ENCODE results near the gene ATRIP. TPM values are rescaled to one million over a fixed set of nuclear protein-coding genes. Genes with fewer than 3 reads are reported as not detected.

The ATRIP gene
- total RNA-seq, 3 donors from 2014 or later: 8.2 to 8.6 (median 8.2) TPM

DNA sequence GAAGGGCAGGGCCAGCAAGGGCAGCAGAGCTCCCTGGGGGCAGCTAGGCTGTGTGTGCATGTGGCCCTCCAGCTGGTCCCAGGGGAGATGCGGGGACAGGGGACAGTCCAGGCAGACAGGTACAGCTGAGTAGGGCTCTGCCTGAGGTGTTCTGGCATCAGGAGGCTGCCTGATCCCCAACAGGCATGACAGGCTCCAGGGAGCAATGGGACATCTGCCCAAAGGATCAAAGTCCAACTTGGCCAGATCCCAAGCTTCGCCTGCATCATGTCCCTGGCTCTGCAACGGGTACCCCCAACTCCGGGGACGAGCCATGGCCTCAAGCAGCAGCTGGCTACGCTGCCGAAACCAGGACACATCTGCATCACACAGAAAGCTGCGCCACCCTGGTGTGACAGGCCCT is 21.8 kb downstream of the ATRIP start:
- no peaks in the 10 kb centered on the region for H3K36me3 ChIP-seq

DNA sequence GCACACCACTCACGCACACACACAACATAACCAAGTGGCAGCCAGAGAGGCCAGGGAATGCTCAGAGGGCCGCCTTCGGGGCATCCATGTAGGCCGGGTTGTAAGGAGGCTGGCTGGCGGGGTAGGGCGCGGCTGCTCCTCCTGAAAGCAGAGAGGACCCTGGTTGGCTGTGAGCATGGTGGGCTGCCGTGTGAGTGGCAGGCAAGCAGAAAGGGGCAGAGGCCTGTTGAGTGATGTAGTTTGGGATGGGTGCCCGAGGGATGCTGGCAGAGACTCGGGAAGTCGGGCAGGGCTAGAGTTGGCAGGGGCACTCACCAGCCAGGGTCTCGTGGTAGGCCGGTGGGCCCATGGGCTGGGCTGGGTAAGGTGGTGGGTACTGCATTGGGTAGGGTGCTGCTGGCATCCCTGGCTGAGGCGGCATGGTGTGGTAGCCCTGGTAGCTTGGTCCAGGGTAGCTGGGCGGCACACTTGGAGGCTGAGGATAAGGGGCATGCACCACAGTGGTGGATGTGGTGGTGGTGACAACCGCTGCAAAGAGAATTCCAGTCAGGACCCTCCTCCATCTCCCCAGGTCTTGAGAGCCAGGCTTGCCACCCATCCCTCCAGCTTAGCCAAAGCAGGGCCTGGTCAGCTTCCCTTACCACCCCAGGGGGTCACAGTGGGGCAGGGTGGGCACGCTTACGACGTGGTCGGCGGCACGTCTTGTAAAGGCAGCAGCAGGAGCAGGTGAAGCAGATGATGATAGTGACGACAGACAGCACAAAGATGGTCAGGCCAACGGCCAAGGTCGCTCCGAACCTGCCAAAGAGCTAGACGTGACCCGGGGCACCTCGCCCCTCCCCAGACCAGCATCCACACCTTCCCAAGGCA is 22.7 kb downstream of the ATRIP start:
- no peak for DNase-seq (ENCODE audit: low spot score in 2 of 2)
- intact Hi-C loops (cut with DNase I; ENCODE audit: low total_unique reads): no loop called here
- TF ChIP-seq CTCF (IDR thresholded peaks at IDR 0.05) (no peak), POLR2A (IDR thresholded peaks at IDR 0.05) (no peak), POLR2AphosphoS5 (IDR thresholded peaks at IDR 0.05) (no peak)

More for the DNA sequence above, 21.8 kb downstream of the ATRIP start:
- no peak for TF ChIP-seq POLR2AphosphoS5 (IDR thresholded peaks at IDR 0.05)
- TF ChIP-seq CTCF (IDR thresholded peaks at IDR 0.05): no peak
- no peak for TF ChIP-seq POLR2A (IDR thresholded peaks at IDR 0.05)
- H3K4me1 ChIP-seq: peaks cover 19 to 31% of the 10 kb centered on the region in 2 donors
- H3K9me3 ChIP-seq: no peaks in the 10 kb centered on the region
- no peak overlapping the region for H3K4me3 ChIP-seq
- H3K27ac ChIP-seq: peak overlapping the region; percentile 99 to 100
- no peak for DNase-seq (ENCODE audit: low spot score in 2 of 2)
- H3K27me3 ChIP-seq: no peaks in the 10 kb centered on the region
- intact Hi-C loops (cut with DNase I; ENCODE audit: low total_unique reads): no loop called here

DNA sequence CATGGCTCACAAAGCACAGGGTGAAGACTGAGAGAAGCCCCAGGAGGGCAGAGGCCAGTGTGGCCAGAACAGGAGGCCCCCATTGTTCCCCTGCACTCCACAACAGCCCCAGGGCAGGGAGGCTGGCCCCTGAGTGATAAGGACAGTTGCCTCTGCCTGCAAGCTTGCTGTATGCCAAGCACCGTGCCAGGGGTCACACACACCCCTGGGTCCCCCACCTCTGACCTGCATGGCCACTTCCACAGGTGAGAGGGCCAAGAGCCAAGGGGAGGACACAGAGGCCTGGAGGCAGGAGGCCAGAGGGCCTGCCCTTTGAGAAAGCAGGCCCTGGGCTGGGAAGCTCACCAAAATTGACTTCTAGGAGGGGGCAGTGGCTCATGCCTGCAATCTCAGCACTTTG is 23.7 kb downstream of the ATRIP start:
- Histone ChIP-seq H3K4me3 (peak overlapping the region in 1 of 3 donors; percentile 6), H3K27me3 (no peaks in the 10 kb centered on the region)
- no peak for DNase-seq (ENCODE audit: low spot score in 2 of 2)

More for the DNA sequence above, 22.7 kb downstream of the ATRIP start:
- no peaks in the 10 kb centered on the region for H3K9me3 ChIP-seq
- H3K27ac ChIP-seq: peak overlapping the region; percentile 99 to 100
- H3K4me3 ChIP-seq: no peak overlapping the region
- no peaks in the 10 kb centered on the region for H3K36me3 ChIP-seq
- H3K4me1 ChIP-seq: peaks cover 19 to 31% of the 10 kb centered on the region in 2 donors
- no peaks in the 10 kb centered on the region for H3K27me3 ChIP-seq

GRCh38 chr3:48472673-48472922 is 26.1 kb downstream of the ATRIP start:
- no peak for TF ChIP-seq POLR2A (IDR thresholded peaks at IDR 0.05)
- intact Hi-C loops (cut with DNase I; ENCODE audit: low total_unique reads): no loop called here
- Histone ChIP-seq H3K4me1 (peaks cover 8 to 14% of the 10 kb centered on the region in 2 donors), H3K27me3 (no peaks in the 10 kb centered on the region), H3K36me3 (no peaks in the 10 kb centered on the region), H3K27ac (peak overlapping the region; percentile 96 to 99), H3K9me3 (no peaks in the 10 kb centered on the region), H3K4me3 (peak overlapping the region; percentile 57 to 85 (median 57))
- no peak for DNase-seq (ENCODE audit: low spot score in 2 of 2)

More for the DNA sequence above, 23.7 kb downstream of the ATRIP start:
- peaks cover 19 to 27% of the 10 kb centered on the region in 2 donors for H3K4me1 ChIP-seq
- intact Hi-C loops (cut with DNase I; ENCODE audit: low total_unique reads): no loop called here
- H3K27ac ChIP-seq: peak overlapping the region; percentile 4 to 99
- no peaks in the 10 kb centered on the region for H3K9me3 ChIP-seq
- TF ChIP-seq CTCF (IDR thresholded peaks at IDR 0.05): no peak
- no peak for TF ChIP-seq POLR2A (IDR thresholded peaks at IDR 0.05)
- no peak for TF ChIP-seq POLR2AphosphoS5 (IDR thresholded peaks at IDR 0.05)
- H3K36me3 ChIP-seq: no peaks in the 10 kb centered on the region

DNA sequence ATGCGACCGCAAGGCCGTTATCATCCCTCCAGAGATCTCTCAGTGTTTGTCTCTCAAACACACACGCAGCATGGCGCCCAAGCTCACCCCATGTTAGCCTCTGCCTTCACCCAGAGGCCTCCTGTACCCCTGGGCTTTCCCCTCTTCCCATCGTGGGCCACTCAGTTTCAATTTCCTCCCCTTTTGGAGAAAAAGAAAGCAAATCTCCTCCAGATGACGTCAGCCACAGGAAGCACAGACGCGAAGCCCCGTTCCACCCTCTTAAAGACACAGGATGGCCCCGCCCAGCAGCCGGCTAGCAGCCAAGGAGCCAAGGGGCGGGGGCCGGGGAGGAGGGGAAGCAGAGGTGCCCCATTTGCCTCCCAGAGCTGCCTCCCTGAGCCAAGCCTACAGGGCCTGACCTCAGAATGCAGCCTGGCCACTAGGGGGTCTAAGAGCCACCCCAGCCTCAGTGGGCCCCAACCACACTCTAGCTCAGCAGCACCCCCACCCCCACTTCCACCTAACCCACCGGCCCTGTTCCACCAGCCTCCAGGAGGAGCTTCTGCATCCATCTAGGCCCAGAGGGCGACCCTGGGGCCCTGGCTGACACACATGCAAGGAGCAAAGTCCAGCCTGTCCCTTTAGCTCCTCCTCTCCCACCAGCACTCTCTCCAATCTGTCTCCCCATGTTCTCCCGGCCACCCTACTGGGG is 26.5 kb downstream of the ATRIP start:
- Histone ChIP-seq H3K36me3 (no peaks in the 10 kb centered on the region), H3K27ac (peak overlapping the region; percentile 96 to 99), H3K27me3 (no peaks in the 10 kb centered on the region), H3K4me3 (peak overlapping the region; percentile 57 to 85 (median 57)), H3K9me3 (no peaks in the 10 kb centered on the region), H3K4me1 (peaks cover 3 to 9% of the 10 kb centered on the region in 2 donors)
- TF ChIP-seq POLR2A (IDR thresholded peaks at IDR 0.05): peak; percentile 30
- TF ChIP-seq POLR2AphosphoS5 (IDR thresholded peaks at IDR 0.05): peak; percentile 77 to 89 (median 89)
- TF ChIP-seq CTCF (IDR thresholded peaks at IDR 0.05): peak; percentile 14 to 45 (median 40)
- peak; percentile 84 to 86 for DNase-seq (ENCODE audit: low spot score in 2 of 2)
- intact Hi-C loops (cut with DNase I; ENCODE audit: low total_unique reads): no loop called here

Measured in breast epithelium (tissue), 4 donors.